Measurements from ENCODE around the gene CISTR.

Gene CISTR

DNA sequence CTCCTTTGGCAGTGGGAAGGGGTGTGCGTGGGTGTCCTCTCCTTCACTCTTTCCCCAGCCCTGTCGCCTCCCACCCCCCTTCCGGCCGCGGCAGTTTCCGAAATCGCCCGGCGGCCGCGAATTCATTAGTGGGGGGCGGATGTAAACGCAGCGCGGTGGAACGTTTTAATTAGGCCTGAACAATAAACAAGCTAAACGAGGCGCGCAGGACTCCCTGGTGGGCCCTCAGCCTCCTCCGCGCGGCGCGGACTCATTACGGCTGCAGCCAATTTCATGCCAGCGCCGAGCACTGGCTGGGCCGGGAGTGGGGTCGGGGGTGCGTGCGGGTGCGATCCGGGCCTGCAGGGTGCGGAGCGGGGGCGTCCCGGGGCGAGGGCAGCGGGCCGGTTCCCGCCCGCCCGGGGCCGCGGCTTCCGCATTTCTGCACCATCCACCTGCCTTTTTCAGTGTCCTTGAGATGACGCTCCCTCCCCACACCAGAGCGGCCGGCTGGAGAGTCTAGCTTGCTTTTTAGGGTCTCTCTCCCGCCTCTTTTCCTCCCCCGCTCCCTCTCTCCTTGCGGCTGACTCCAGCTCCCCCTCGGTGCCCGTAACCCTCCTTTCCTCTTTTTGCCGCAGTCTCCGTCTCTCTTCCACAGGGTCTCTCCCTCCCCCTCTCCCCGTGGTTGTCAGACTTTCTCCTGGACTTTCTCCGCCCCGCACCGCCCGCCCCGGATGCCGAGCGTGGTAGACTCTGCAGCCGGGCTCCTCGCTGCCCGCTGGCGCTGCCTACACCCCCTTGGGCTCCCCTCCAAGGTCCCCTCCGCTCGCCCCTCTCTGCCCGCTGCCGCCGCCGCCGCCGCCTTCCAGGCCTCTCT lies at the start of gene CISTR:
TSS of gene CISTR (minus strand) at position 644 of the 856 bp plus-strand sequence.
- Histone ChIP-seq H3K9me3 (ENCODE audit: control insufficient read depth in 5 of 5, low read length in 5 of 5) (no peaks in the 10 kb centered on the region), H3K4me3 (ENCODE audit: low read depth in 1 of 5, low read length in 5 of 5) (peak within 1 kb of the TSS; percentile 58 to 65 (median 60)), H3K9ac (ENCODE audit: low read length in 5 of 5) (peak within 1 kb of the TSS in 2 of 5 donors; percentile 21 to 27), H3K27me3 (ENCODE audit: control insufficient read depth in 5 of 5, insufficient read depth in 4 of 5, low read length in 5 of 5) (peaks cover 36 to 82% (median 54%) of the 10 kb centered on the region in 5 donors), H3K27ac (ENCODE audit: low read depth, low read length) (no peak within 1 kb of the TSS), H3K4me1 (ENCODE audit: control insufficient read depth in 5 of 5, insufficient read depth in 5 of 5, low read length in 5 of 5) (peaks cover 0 to 22% (median 18%) of the 10 kb centered on the region in 5 donors), H3K36me3 (ENCODE audit: control insufficient read depth in 5 of 5, insufficient read depth in 5 of 5, low read length in 5 of 5) (no peaks in the 10 kb centered on the region)

DNA sequence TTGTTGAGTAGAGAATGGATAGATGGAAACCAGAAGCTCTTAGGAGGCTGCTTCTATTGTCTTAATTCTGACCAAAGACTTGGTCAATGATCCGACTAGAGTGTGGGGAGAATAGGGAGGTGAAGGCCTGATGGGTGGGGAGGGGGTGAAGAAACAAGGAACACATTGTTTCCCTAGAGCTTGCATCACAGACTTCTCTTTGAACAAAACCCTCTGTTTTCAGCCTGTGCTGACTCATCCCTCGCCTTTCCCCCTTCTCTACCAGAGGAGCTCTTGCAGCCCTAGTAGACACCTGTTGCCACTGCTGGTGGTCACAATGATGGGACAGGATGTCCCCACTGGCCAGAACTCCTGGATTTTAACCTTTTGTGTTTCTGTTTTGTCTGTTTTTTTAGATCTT lies 46.8 kb upstream of the CISTR start:
- H3K27ac ChIP-seq (ENCODE audit: low read depth, low read length), result no peak overlapping the region
- no peak overlapping the region for H3K9ac ChIP-seq (ENCODE audit: low read length in 5 of 5)
- H3K27me3 ChIP-seq (ENCODE audit: control insufficient read depth in 5 of 5, insufficient read depth in 4 of 5, low read length in 5 of 5), result peaks cover 4 to 45% (median 18%) of the 10 kb centered on the region in 5 donors
- no peaks in the 10 kb centered on the region for H3K4me1 ChIP-seq (ENCODE audit: control insufficient read depth in 5 of 5, insufficient read depth in 5 of 5, low read length in 5 of 5)
- no peak overlapping the region for H3K4me3 ChIP-seq (ENCODE audit: low read depth in 1 of 5, low read length in 5 of 5)
- no peaks in the 10 kb centered on the region for H3K9me3 ChIP-seq (ENCODE audit: control insufficient read depth in 5 of 5, low read length in 5 of 5)
- no peaks in the 10 kb centered on the region for H3K36me3 ChIP-seq (ENCODE audit: control insufficient read depth in 5 of 5, insufficient read depth in 5 of 5, low read length in 5 of 5)

DNA sequence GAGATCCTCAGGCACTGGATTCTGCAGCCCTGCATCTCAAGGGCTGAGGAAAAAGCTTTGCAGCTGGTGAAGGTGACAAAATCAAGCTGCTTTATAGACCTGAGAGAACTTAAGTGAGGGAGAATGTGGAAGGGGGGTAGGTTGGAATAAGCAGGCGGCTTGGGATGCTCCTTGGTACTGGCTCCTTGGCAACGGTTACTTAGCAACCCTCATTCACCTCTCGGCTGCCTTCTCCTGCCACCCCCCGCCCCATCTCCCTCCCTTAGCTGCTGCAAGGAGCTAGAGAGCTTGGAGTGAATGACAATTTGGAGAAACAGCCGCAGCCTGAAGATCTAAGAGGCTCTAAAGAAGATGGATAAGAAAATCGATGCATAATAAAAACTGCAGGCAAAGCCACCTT lies 44.1 kb upstream of the CISTR start:
- H3K27me3 ChIP-seq (ENCODE audit: control insufficient read depth in 5 of 5, insufficient read depth in 4 of 5, low read length in 5 of 5), result peaks cover 4 to 33% (median 11%) of the 10 kb centered on the region in 5 donors
- no peak overlapping the region for H3K27ac ChIP-seq (ENCODE audit: low read depth, low read length)
- no peaks in the 10 kb centered on the region for H3K36me3 ChIP-seq (ENCODE audit: control insufficient read depth in 5 of 5, insufficient read depth in 5 of 5, low read length in 5 of 5)
- H3K9me3 ChIP-seq (ENCODE audit: control insufficient read depth in 5 of 5, low read length in 5 of 5), result no peaks in the 10 kb centered on the region
- H3K4me1 ChIP-seq (ENCODE audit: control insufficient read depth in 5 of 5, insufficient read depth in 5 of 5, low read length in 5 of 5), result no peaks in the 10 kb centered on the region
- H3K9ac ChIP-seq (ENCODE audit: low read length in 5 of 5), result no peak overlapping the region
- no peak overlapping the region for H3K4me3 ChIP-seq (ENCODE audit: low read depth in 1 of 5, low read length in 5 of 5)

DNA sequence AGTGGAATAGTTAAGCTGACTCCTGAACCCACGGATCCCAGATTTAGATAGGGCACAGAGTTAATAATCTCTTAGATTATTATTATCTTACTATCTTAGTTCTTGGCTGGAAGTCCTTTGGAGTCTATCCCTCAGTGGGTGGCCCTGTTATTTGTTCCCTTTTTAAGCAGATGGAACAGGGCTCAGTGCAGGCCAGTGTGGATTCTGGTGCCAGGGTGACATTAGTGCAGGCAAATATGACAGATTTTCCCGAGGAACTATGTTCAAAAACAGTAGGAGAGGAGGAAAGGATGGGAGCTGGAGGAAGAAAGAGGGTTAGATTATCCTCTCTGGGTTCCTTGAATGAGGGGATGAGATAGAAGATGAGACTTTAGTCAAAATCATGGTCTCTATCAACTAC lies 41.4 kb upstream of the CISTR start:
- no peak overlapping the region for H3K27ac ChIP-seq (ENCODE audit: low read depth, low read length)
- no peaks in the 10 kb centered on the region for H3K9me3 ChIP-seq (ENCODE audit: control insufficient read depth in 5 of 5, low read length in 5 of 5)
- no peak overlapping the region for H3K4me3 ChIP-seq (ENCODE audit: low read depth in 1 of 5, low read length in 5 of 5)
- no peaks in the 10 kb centered on the region for H3K36me3 ChIP-seq (ENCODE audit: control insufficient read depth in 5 of 5, insufficient read depth in 5 of 5, low read length in 5 of 5)
- no peak overlapping the region for H3K9ac ChIP-seq (ENCODE audit: low read length in 5 of 5)
- H3K4me1 ChIP-seq (ENCODE audit: control insufficient read depth in 5 of 5, insufficient read depth in 5 of 5, low read length in 5 of 5), result no peaks in the 10 kb centered on the region
- H3K27me3 ChIP-seq (ENCODE audit: control insufficient read depth in 5 of 5, insufficient read depth in 4 of 5, low read length in 5 of 5), result peaks cover 7 to 42% (median 13%) of the 10 kb centered on the region in 5 donors

DNA sequence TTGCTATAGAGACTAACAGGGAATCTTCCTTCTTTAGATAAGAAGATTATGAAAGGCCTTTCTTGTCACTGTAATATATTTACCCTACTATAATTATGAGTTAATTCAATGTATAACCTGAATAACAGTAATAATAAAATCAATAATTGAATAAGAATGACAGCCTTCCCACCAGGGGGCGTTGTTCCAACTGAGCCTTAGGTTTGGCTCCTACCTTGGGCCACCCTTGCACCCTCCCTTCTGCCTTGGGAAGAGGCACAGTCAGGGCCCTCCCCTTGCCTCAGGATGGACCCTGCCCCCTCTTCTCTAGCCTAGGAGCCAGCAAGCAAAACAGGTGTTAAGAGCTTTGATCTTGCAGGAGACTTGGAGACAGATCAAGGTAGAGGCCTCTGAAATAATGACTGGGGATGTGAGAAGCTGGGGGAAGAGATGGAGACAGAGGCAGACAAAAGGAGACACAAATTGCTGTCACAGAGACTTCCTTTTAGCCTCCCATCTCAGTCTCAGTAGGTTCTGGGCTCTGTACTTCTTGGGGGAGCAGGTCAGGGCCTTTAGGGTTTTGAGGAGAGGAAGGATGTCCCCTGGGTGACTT lies 40.1 kb upstream of the CISTR start:
- peaks cover 7 to 42% (median 11%) of the 10 kb centered on the region in 5 donors for H3K27me3 ChIP-seq (ENCODE audit: control insufficient read depth in 5 of 5, insufficient read depth in 4 of 5, low read length in 5 of 5)
- H3K9ac ChIP-seq (ENCODE audit: low read length in 5 of 5), result no peak overlapping the region
- H3K9me3 ChIP-seq (ENCODE audit: control insufficient read depth in 5 of 5, low read length in 5 of 5), result no peaks in the 10 kb centered on the region
- no peak overlapping the region for H3K4me3 ChIP-seq (ENCODE audit: low read depth in 1 of 5, low read length in 5 of 5)
- H3K36me3 ChIP-seq (ENCODE audit: control insufficient read depth in 5 of 5, insufficient read depth in 5 of 5, low read length in 5 of 5), result no peaks in the 10 kb centered on the region
- H3K4me1 ChIP-seq (ENCODE audit: control insufficient read depth in 5 of 5, insufficient read depth in 5 of 5, low read length in 5 of 5), result no peaks in the 10 kb centered on the region
- no peak overlapping the region for H3K27ac ChIP-seq (ENCODE audit: low read depth, low read length)

DNA sequence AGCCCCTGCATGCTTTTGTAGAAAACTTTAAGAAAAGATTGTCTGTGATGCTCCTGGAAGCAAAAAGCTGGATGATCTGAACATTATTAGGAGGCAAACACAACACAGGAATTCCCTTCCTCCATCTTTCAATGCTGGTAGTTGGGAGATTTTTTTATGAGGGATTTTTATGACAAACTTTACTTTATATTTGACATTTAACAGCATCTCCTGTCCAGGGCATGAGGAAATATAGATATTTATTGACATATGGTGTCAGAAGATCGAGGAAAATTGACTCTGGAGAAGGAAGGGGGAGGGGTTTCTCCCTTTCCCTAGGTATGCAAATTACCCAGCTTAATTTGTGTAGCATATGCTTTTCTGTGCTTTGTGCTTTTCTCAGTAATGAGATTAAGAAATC lies 37.8 kb upstream of the CISTR start:
- Histone ChIP-seq H3K4me1 (ENCODE audit: control insufficient read depth in 5 of 5, insufficient read depth in 5 of 5, low read length in 5 of 5) (no peaks in the 10 kb centered on the region), H3K27ac (ENCODE audit: low read depth, low read length) (no peak overlapping the region), H3K36me3 (ENCODE audit: control insufficient read depth in 5 of 5, insufficient read depth in 5 of 5, low read length in 5 of 5) (no peaks in the 10 kb centered on the region), H3K4me3 (ENCODE audit: low read depth in 1 of 5, low read length in 5 of 5) (no peak overlapping the region), H3K9ac (ENCODE audit: low read length in 5 of 5) (no peak overlapping the region), H3K27me3 (ENCODE audit: control insufficient read depth in 5 of 5, insufficient read depth in 4 of 5, low read length in 5 of 5) (peaks cover 4 to 32% (median 7%) of the 10 kb centered on the region in 5 donors), H3K9me3 (ENCODE audit: control insufficient read depth in 5 of 5, low read length in 5 of 5) (no peaks in the 10 kb centered on the region)

DNA sequence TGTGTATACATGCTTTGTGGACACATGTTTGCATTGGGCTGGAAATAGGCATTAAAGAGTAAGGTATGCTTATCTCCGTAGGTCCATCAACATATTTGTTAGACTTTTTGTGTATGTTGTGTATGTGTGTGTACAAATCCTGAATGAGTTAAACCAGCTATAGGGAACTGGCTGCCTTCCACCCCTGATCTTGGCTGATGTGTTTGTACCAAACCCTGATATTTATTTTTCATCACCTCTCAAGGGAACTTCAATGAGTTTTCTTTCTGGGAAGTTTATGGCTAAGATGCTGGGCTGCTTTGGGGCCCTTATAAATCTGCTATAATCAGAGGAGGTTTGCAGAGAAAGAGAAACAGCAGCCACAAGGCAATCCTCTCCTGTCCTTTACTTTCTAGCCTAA lies 37.1 kb upstream of the CISTR start:
- Histone ChIP-seq H3K27me3 (ENCODE audit: control insufficient read depth in 5 of 5, insufficient read depth in 4 of 5, low read length in 5 of 5) (peaks cover 4 to 26% (median 8%) of the 10 kb centered on the region in 5 donors), H3K27ac (ENCODE audit: low read depth, low read length) (no peak overlapping the region), H3K9ac (ENCODE audit: low read length in 5 of 5) (no peak overlapping the region), H3K9me3 (ENCODE audit: control insufficient read depth in 5 of 5, low read length in 5 of 5) (no peaks in the 10 kb centered on the region), H3K36me3 (ENCODE audit: control insufficient read depth in 5 of 5, insufficient read depth in 5 of 5, low read length in 5 of 5) (no peaks in the 10 kb centered on the region), H3K4me3 (ENCODE audit: low read depth in 1 of 5, low read length in 5 of 5) (no peak overlapping the region), H3K4me1 (ENCODE audit: control insufficient read depth in 5 of 5, insufficient read depth in 5 of 5, low read length in 5 of 5) (no peaks in the 10 kb centered on the region)

DNA sequence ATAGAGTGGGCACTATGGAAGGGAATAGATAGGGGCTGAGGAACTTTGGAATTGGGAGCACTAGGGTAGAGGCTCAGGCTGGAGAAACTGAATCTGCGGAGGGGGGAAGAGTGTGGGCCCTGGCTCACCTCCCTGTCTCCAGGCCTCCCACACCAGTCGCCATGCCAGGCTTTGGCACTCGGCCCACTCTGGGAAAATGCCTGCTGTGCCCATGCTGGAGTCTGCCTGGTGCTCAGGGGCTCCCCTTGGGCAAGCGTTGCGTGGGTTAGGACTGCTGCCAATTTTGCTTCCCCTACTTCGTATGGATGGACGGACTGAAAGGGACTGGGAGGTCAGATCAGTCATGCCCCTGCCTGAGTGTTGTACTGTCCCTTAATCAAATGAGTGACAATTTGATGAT lies 34.6 kb upstream of the CISTR start:
- Histone ChIP-seq H3K27ac (ENCODE audit: low read depth, low read length) (no peak overlapping the region), H3K9ac (ENCODE audit: low read length in 5 of 5) (no peak overlapping the region), H3K27me3 (ENCODE audit: control insufficient read depth in 5 of 5, insufficient read depth in 4 of 5, low read length in 5 of 5) (peaks cover 10 to 30% (median 16%) of the 10 kb centered on the region in 5 donors), H3K4me3 (ENCODE audit: low read depth in 1 of 5, low read length in 5 of 5) (no peak overlapping the region), H3K4me1 (ENCODE audit: control insufficient read depth in 5 of 5, insufficient read depth in 5 of 5, low read length in 5 of 5) (no peaks in the 10 kb centered on the region), H3K36me3 (ENCODE audit: control insufficient read depth in 5 of 5, insufficient read depth in 5 of 5, low read length in 5 of 5) (no peaks in the 10 kb centered on the region), H3K9me3 (ENCODE audit: control insufficient read depth in 5 of 5, low read length in 5 of 5) (no peaks in the 10 kb centered on the region)

DNA sequence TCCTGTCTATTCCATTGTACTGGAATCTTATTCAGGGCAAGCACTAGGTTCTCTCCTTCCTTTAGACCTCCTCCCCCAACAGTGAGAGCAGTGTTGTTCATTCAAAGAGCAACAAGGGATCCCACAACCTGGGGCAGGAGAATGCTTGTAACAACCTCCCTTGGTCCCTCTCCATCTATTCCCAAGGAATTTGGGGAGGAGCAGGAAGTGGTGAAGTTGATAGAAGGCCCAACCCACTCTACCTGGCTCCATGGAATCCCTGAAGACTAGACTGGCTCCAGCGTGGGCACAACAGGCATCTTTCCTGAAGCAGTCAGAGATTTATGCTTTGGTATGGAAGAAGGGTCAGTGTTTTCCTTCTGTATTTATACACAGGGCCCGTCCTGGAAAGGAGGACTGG lies 33.4 kb upstream of the CISTR start:
- no peak overlapping the region for H3K9ac ChIP-seq (ENCODE audit: low read length in 5 of 5)
- H3K27me3 ChIP-seq (ENCODE audit: control insufficient read depth in 5 of 5, insufficient read depth in 4 of 5, low read length in 5 of 5), result peaks cover 10 to 35% (median 17%) of the 10 kb centered on the region in 5 donors
- no peaks in the 10 kb centered on the region for H3K36me3 ChIP-seq (ENCODE audit: control insufficient read depth in 5 of 5, insufficient read depth in 5 of 5, low read length in 5 of 5)

DNA sequence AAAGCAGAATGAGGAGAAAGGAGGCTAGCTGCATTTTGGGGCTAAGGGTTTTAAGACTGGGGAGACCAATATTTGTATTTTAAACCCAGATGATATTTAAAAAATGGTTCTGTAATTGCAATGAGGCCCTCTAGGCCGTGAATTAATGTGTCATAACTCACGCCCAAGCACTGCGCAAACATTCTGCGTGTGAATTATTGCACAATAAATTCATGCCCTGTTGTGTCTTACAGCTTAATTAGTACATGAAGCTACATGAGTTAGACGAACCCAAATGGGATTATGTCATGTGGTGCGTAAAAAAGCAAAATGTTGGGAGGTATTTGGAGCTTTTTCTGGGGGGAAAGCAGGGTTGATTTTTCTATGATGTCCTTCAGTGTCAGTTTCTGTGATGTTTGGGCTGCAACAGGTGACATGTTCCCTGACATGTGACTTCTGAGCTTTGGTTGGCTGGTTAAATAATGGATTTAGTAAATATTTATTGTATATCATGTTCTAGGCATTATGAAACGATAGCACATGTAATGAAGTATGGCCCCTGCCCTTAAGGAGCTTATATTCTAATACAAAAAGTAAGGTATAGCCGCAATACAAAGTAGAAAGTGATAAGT lies 30.4 kb upstream of the CISTR start:
- Histone ChIP-seq H3K4me1 (ENCODE audit: control insufficient read depth in 5 of 5, insufficient read depth in 5 of 5, low read length in 5 of 5) (peaks cover 0 to 6% (median 3%) of the 10 kb centered on the region in 5 donors), H3K27ac (ENCODE audit: low read depth, low read length) (no peak overlapping the region), H3K4me3 (ENCODE audit: low read depth in 1 of 5, low read length in 5 of 5) (no peak overlapping the region), H3K36me3 (ENCODE audit: control insufficient read depth in 5 of 5, insufficient read depth in 5 of 5, low read length in 5 of 5) (no peaks in the 10 kb centered on the region), H3K9me3 (ENCODE audit: control insufficient read depth in 5 of 5, low read length in 5 of 5) (no peaks in the 10 kb centered on the region), H3K27me3 (ENCODE audit: control insufficient read depth in 5 of 5, insufficient read depth in 4 of 5, low read length in 5 of 5) (peaks cover 6 to 29% (median 13%) of the 10 kb centered on the region in 5 donors), H3K9ac (ENCODE audit: low read length in 5 of 5) (no peak overlapping the region)

More for the DNA sequence above, 33.4 kb upstream of the CISTR start:
- H3K27ac ChIP-seq (ENCODE audit: low read depth, low read length), result no peak overlapping the region
- no peaks in the 10 kb centered on the region for H3K9me3 ChIP-seq (ENCODE audit: control insufficient read depth in 5 of 5, low read length in 5 of 5)
- no peak overlapping the region for H3K4me3 ChIP-seq (ENCODE audit: low read depth in 1 of 5, low read length in 5 of 5)
- H3K4me1 ChIP-seq (ENCODE audit: control insufficient read depth in 5 of 5, insufficient read depth in 5 of 5, low read length in 5 of 5), result no peaks in the 10 kb centered on the region

All from subcutaneous abdominal adipose tissue (tissue), 5 donors.